K562 (cell line): ENCODE measurements around the gene SMIM30. TPM values are rescaled to one million over a fixed set of nuclear protein-coding genes. Genes with fewer than 3 reads are reported as not detected.

ENCODE experiments used
- ATAC-seq: fragments of 200-7000 bp; cut with Tn5 transposase; 3 replicates; pipeline ENCODE4 v1.9.1; 2020; ENCODE audit warnings: moderate library complexity
- BruUV-seq: library from RNA; stranded (reverse); fragments of 400-500 nt; replicated peaks from 2 replicates; lab custom pipeline; 2021; lab: Mats Ljungman, UMichigan
- CTCF ChIA-PET: fragments of 300-600 bp; formaldehyde crosslinking; extraction: SDS; loops from one replicate; lab custom pipeline; 2021; ENCODE audit warnings: low intra/inter-chr PET ratio; lab: Yijun Ruan, JAX
- POLR2A ChIA-PET: fragments of 300-600, 350-650 bp; sonication (Branson Sonifier 250); formaldehyde crosslinking; extraction: SDS; loops from one replicate; lab custom pipeline; 2021; ENCODE audit warnings: antibody characterized with exemption, inconsistent platforms; lab: Yijun Ruan, JAX
- DNase-seq, 4 experiments: peaks; one replicate each; pipeline versions ENCODE4 v3.0.0 to v3.0.0-alpha.2; 2011 to 2018; ENCODE audit warnings: low spot score in 3 of 4, mixed read lengths in 3 of 4; ENCODE audit errors: extremely low read depth in 1 of 4
- FAIRE-seq: peaks from 2 replicates; lab custom pipeline; 2011; peaks lifted over from hg19 to GRCh38; lab: Jason Lieb, UNC
- H2AFZ ChIP-seq: 2 replicates; pipeline ENCODE4 v1.6.0; 2011; ENCODE audit warnings: low read depth, low read length, control low read depth, inconsistent platforms
- H3K27ac ChIP-seq: fragments of 200-600 bp; 3 replicates; pipeline ENCODE4 v1.8.0; 2011; ENCODE audit warnings: low read depth, mild to moderate bottlenecking, control low read depth, inconsistent platforms, low read length, moderate library complexity, mixed read lengths; ENCODE audit errors: extremely low read depth
- H3K27me3 ChIP-seq, 2 experiments: fragments of 300-600 bp in 1 of 2; 2 replicates in 1 of 2; 3 replicates in 1 of 2; pipeline versions ENCODE4 v1.6.0 to v1.8.0; 2011; ENCODE audit warnings: inconsistent platforms in 2 of 2, low read length in 2 of 2, mild to moderate bottlenecking in 1 of 2, mixed read lengths in 1 of 2, moderate library complexity in 1 of 2; ENCODE audit not compliant: control insufficient read depth in 2 of 2, insufficient read depth in 2 of 2
- H3K36me3 ChIP-seq: fragments of 300-600 bp; 3 replicates; pipeline ENCODE4 v1.8.0; 2011; ENCODE audit warnings: mild to moderate bottlenecking, low read length, inconsistent platforms; ENCODE audit not compliant: control insufficient read depth, insufficient read depth
- H3K4me1 ChIP-seq, 2 experiments: fragments of 200-600 bp in 1 of 2; replicated peaks in 1 of 2; 2 replicates in 1 of 2; 3 replicates in 1 of 2; pipeline versions ENCODE4 v1.5.1 to v1.8.0; 2011; ENCODE audit warnings: inconsistent platforms in 2 of 2, low read length in 2 of 2, mild to moderate bottlenecking in 1 of 2, mixed read lengths in 1 of 2, moderate library complexity in 1 of 2; ENCODE audit not compliant: control insufficient read depth in 2 of 2, insufficient read depth in 2 of 2
- H3K4me2 ChIP-seq: 2 replicates; pipeline ENCODE4 v1.6.1; 2011; ENCODE audit warnings: low read length, control low read depth, inconsistent platforms, mixed read lengths; ENCODE audit not compliant: insufficient read depth
- H3K4me3 ChIP-seq: fragments of 200-600 bp; sonication (generic), shearing (Covaris generic); 2 replicates; pipeline ENCODE4 v1.5.1; 2016; ENCODE audit warnings: control low read depth, inconsistent platforms
- H3K79me2 ChIP-seq: fragments of 200-600 bp; 3 replicates; pipeline ENCODE4 v1.8.0; 2011; ENCODE audit warnings: low read length, inconsistent platforms; ENCODE audit not compliant: control insufficient read depth, insufficient read depth
- H3K9ac ChIP-seq, 2 experiments: 2 replicates each; pipeline versions ENCODE4 v1.6.0 to v1.6.1; 2011; ENCODE audit warnings: low read depth in 2 of 2, low read length in 2 of 2, control low read depth in 1 of 2, inconsistent platforms in 1 of 2, mild to moderate bottlenecking in 1 of 2, mixed read lengths in 1 of 2; ENCODE audit not compliant: insufficient read depth in 1 of 2
- H3K9me1 ChIP-seq: one replicate; pipeline ENCODE4 v1.6.0; 2011; ENCODE audit warnings: inconsistent platforms, mild to moderate bottlenecking, low read length, moderate library complexity; ENCODE audit not compliant: control insufficient read depth, insufficient read depth
- H3K9me3 ChIP-seq: replicated peaks from 2 replicates; pipeline ENCODE4 v1.5.1; 2011; ENCODE audit warnings: low read depth, low read length, inconsistent platforms; ENCODE audit not compliant: control insufficient read depth, insufficient read depth
- H4K20me1 ChIP-seq: replicated peaks from 2 replicates; pipeline ENCODE4 v1.6.1; 2011; ENCODE audit warnings: low read length, inconsistent platforms, mixed read lengths; ENCODE audit not compliant: control insufficient read depth, insufficient read depth
- CCNT2 ChIP-seq: IDR thresholded peaks from 2 replicates; pipeline ENCODE4 v1.6.1; 2011; ENCODE audit warnings: borderline replicate concordance, low read depth, mild to moderate bottlenecking, moderate library complexity, mixed read lengths, low read length; ENCODE audit not compliant: insufficient read length; ENCODE audit errors: extremely low read depth
- CHD1 ChIP-seq: fragments of 200-600 bp; sonication (generic); IDR thresholded peaks from one replicate; pipeline ENCODE4 v1.6.1; 2012; ENCODE audit warnings: mild to moderate bottlenecking, moderate library complexity, low read length, inconsistent platforms
- ESRRB ChIP-seq: fragments of 250-450 bp; sonication (Bioruptor Pico); IDR thresholded peaks from 2 replicates; pipeline ENCODE4 v1.5.0; 2020; ENCODE audit warnings: mild to moderate bottlenecking, moderate library complexity, borderline replicate concordance
- GMEB1 ChIP-seq: fragments of 250-450 bp; sonication (Bioruptor Pico); IDR thresholded peaks from 2 replicates; pipeline ENCODE4 v1.4.0; 2020; ENCODE audit warnings: mild to moderate bottlenecking
- NCOA1 ChIP-seq: fragments of 450-650 bp; IDR thresholded peaks from 2 replicates; pipeline ENCODE4 v1.6.1; 2016; ENCODE audit warnings: low read depth
- TCF3 ChIP-seq: sonication (generic); formaldehyde crosslinking; IDR thresholded peaks from 2 replicates; pipeline ENCODE4 v1.4.0; 2020; ENCODE audit warnings: mild to moderate bottlenecking, missing genetic modification reagents
- UBTF ChIP-seq, 2 experiments: IDR thresholded peaks; 2 replicates each; pipeline ENCODE4 v1.6.1; 2012; ENCODE audit warnings: improper control_type of control experiment in 2 of 2, low read depth in 2 of 2, low read length in 2 of 2, borderline replicate concordance in 1 of 2
- ZBTB7A ChIP-seq: IDR thresholded peaks from 2 replicates; pipeline ENCODE4 v1.6.1; 2011; ENCODE audit warnings: low read depth, mild to moderate bottlenecking, low read length, moderate library complexity, borderline replicate concordance; ENCODE audit not compliant: control insufficient read depth
- WGBS: fragments of 100-300 bp; shearing (Covaris generic); methylation state at CpG from one replicate; pipeline ENCODE4 v1.1.6; 2016; ENCODE audit warnings: low coverage, mixed read lengths; ENCODE audit not compliant: insufficient coverage; ENCODE audit errors: missing lambda C conversion rate; 5-methylcytosine and 5-hydroxymethylcytosine counted together
- in situ Hi-C: fragments of 300-500 bp; cut with MboI; formaldehyde crosslinking; loops from 4 replicates; pipeline ENCODE4 v1.15.0; 2018; ENCODE audit warnings: inconsistent platforms, mixed read lengths
- intact Hi-C: fragments of 100-400 bp; cut with micrococcal nuclease; formaldehyde crosslinking; loops from 2 replicates; pipeline ENCODE4 v1.14.2; 2022
- polyA plus RNA-seq, 8 experiments: library from polyadenylated mRNA; depleted of rRNA in 4 of 8; stranded (reverse) in 5 of 8; unstranded in 3 of 8; fragments of >200 nt; fragmentation: Nextera tagmentation in 2 of 8; fragmentation: Illumina TruSeq in 1 of 8; extraction: Ambion mirVana in 2 of 8; extraction: Trizol in 1 of 8; gene quantifications; 2 replicates each; pipeline versions ENCODE4 v1.2.1 to v1.2.3, GENCODE V29; 2011 to 2014; ENCODE audit warnings: inconsistent platforms in 1 of 8, missing spikeins in 1 of 8
- total RNA-seq, 7 experiments: library from RNA; depleted of rRNA in 6 of 7; stranded (reverse); fragments of >200 nt in 6 of 7; fragmentation: Illumina TruSeq in 2 of 7; extraction: Trizol in 2 of 7; gene quantifications; 2 replicates each; pipeline versions ENCODE4 v1.2.1 to v1.2.3, GENCODE V29; 2011 to 2021; ENCODE audit warnings: low replicate concordance in 1 of 7
- TF ChIP-seq, protein P1 (sequence below): fragments of 450-650 bp; formaldehyde crosslinking; IDR thresholded peaks from 2 replicates; pipeline ENCODE4 v1.4.0; 2020; ENCODE audit warnings: mild to moderate bottlenecking, mixed read lengths
- TF ChIP-seq, protein P2 (sequence below): fragments of 250-450 bp; sonication (Bioruptor Pico); IDR thresholded peaks from 2 replicates; pipeline ENCODE4 v1.5.0; 2021; ENCODE audit warnings: mild to moderate bottlenecking, borderline replicate concordance
- TF ChIP-seq, protein P3 (sequence below), 3 experiments: IDR thresholded peaks in 2 of 3; conservative IDR thresholded peaks in 1 of 3; 2 replicates each; pipeline ENCODE4 v1.5.1; 2011 to 2012; ENCODE audit warnings: low read length in 3 of 3, mild to moderate bottlenecking in 3 of 3, control low read depth in 2 of 3, improper control_type of control experiment in 1 of 3, inconsistent platforms in 1 of 3, low read depth in 1 of 3, mixed read lengths in 1 of 3, moderate library complexity in 1 of 3; ENCODE audit not compliant: insufficient read depth in 2 of 3

Gene SMIM30
- total and polyA plus RNA-seq, 9 of the 15 experiments (the other 6 are each of a cell fraction or from before 2014, with no cell fraction given), result 161 to 891 (median 316) TPM

GRCh38 chr7:113161050-113161449 is 42.7 kb upstream of the SMIM30 start:
- BruUV-seq, result no TSS peak
- H3K9ac ChIP-seq, result no peak overlapping the region
- no peak overlapping the region for H3K27ac ChIP-seq
- ATAC-seq, result no peak
- H3K27me3 ChIP-seq, result no peaks in the 10 kb centered on the region
- no peak for DNase-seq
- H3K4me1 ChIP-seq, result no peaks in the 10 kb centered on the region
- CTCF ChIA-PET, result no interaction called here
- no peaks in the 10 kb centered on the region for H3K9me1 ChIP-seq
- H3K9me3 ChIP-seq, result no peaks in the 10 kb centered on the region
- H3K36me3 ChIP-seq, result no peaks in the 10 kb centered on the region
- H2AFZ ChIP-seq, result no peak overlapping the region
- POLR2A ChIA-PET, result interaction anchor here (1.0 kb wide), 1 partner anchor 19 kb away, joined by 4 read pairs; no protein-coding TSS in a partner anchor
- WGBS, result 53% methylated on average over 2 of the region's 2 CpGs
- in situ Hi-C loops (no loop called here), intact Hi-C loops (loop anchor here (10.0 kb wide), 1 partner anchor 534 kb away; no protein-coding TSS in a partner anchor)
- no peaks in the 10 kb centered on the region for H4K20me1 ChIP-seq
- no peak overlapping the region for H3K4me2 ChIP-seq
- H3K79me2 ChIP-seq, result no peaks in the 10 kb centered on the region
- FAIRE-seq, result no peak
- no peak overlapping the region for H3K4me3 ChIP-seq
- TF ChIP-seq CCNT2 (no peak), TCF3 (no peak), CHD1 (no peak), GMEB1 (CRISPR knock-in tag) (no peak), UBTF (IDR thresholded peaks at IDR 0.05; ENCODE audit: borderline replicate concordance in 1 of 2, low read depth in 2 of 2, low read length in 2 of 2) (no peak), NCOA1 (no peak), ESRRB (CRISPR knock-in tag) (no peak), ZBTB7A (no peak)
- TF ChIP-seq, protein P1, sequence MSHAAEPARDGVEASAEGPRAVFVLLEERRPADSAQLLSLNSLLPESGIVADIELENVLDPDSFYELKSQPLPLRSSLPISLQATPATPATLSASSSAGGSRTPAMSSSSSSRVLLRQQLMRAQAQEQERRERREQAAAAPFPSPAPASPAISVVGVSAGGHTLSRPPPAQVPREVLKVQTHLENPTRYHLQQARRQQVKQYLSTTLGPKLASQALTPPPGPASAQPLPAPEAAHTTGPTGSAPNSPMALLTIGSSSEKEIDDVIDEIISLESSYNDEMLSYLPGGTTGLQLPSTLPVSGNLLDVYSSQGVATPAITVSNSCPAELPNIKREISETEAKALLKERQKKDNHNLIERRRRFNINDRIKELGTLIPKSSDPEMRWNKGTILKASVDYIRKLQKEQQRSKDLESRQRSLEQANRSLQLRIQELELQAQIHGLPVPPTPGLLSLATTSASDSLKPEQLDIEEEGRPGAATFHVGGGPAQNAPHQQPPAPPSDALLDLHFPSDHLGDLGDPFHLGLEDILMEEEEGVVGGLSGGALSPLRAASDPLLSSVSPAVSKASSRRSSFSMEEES (CRISPR knock-in tag), result no peak
- TF ChIP-seq, protein P2, sequence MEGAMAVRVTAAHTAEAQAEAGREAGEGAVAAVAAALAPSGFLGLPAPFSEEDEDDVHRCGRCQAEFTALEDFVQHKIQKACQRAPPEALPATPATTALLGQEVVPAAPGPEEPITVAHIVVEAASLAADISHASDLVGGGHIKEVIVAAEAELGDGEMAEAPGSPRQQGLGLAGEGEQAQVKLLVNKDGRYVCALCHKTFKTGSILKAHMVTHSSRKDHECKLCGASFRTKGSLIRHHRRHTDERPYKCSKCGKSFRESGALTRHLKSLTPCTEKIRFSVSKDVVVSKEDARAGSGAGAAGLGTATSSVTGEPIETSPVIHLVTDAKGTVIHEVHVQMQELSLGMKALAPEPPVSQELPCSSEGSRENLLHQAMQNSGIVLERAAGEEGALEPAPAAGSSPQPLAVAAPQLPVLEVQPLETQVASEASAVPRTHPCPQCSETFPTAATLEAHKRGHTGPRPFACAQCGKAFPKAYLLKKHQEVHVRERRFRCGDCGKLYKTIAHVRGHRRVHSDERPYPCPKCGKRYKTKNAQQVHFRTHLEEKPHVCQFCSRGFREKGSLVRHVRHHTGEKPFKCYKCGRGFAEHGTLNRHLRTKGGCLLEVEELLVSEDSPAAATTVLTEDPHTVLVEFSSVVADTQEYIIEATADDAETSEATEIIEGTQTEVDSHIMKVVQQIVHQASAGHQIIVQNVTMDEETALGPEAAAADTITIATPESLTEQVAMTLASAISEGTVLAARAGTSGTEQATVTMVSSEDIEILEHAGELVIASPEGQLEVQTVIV (CRISPR knock-in tag), result no peak
- TF ChIP-seq, protein P3, sequence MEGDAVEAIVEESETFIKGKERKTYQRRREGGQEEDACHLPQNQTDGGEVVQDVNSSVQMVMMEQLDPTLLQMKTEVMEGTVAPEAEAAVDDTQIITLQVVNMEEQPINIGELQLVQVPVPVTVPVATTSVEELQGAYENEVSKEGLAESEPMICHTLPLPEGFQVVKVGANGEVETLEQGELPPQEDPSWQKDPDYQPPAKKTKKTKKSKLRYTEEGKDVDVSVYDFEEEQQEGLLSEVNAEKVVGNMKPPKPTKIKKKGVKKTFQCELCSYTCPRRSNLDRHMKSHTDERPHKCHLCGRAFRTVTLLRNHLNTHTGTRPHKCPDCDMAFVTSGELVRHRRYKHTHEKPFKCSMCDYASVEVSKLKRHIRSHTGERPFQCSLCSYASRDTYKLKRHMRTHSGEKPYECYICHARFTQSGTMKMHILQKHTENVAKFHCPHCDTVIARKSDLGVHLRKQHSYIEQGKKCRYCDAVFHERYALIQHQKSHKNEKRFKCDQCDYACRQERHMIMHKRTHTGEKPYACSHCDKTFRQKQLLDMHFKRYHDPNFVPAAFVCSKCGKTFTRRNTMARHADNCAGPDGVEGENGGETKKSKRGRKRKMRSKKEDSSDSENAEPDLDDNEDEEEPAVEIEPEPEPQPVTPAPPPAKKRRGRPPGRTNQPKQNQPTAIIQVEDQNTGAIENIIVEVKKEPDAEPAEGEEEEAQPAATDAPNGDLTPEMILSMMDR (IDR thresholded peaks at IDR 0.05 in 2 of 3, conservative IDR thresholded peaks at IDR 0.05 in 1 of 3; ENCODE audit: insufficient read depth in 2 of 3, low read depth in 1 of 3, low read length in 3 of 3), result no peak
